Endothelial cell of umbilical vein (primary cell): Measurements from ENCODE around the gene TREX2. TPM values are rescaled to one million over a fixed set of nuclear protein-coding genes. Genes with fewer than 3 reads are reported as not detected.

Experiments used
- BruUV-seq: library from RNA; stranded (reverse); fragments of 400-500 nt; replicated peaks from 2 replicates; lab custom pipeline; 2021; lab: Mats Ljungman, UMichigan
- CTCF ChIA-PET: fragments of 300-600, 350-600 bp; sonication (Branson Sonifier 250); formaldehyde crosslinking; loops from one replicate; lab custom pipeline; 2021; ENCODE audit warnings: antibody characterized with exemption, inconsistent platforms; lab: Charles Lee
- POLR2A ChIA-PET: fragments of 300-600, 350-600 bp; sonication (Branson Sonifier 250); formaldehyde crosslinking; loops from one replicate; lab custom pipeline; 2021; ENCODE audit warnings: antibody characterized with exemption, inconsistent platforms; lab: Charles Lee
- DNase-seq: peaks from one replicate; pipeline ENCODE4 v3.0.0-alpha.2; 2011; ENCODE audit warnings: low read depth, low spot score
- FAIRE-seq: peaks from 2 replicates; lab custom pipeline; 2011; peaks lifted over from hg19 to GRCh38; lab: Jason Lieb, UNC
- H2AFZ ChIP-seq: 2 replicates; pipeline ENCODE4 v1.6.0; 2012; ENCODE audit warnings: low read depth, low read length, control low read depth, inconsistent platforms
- H3K27ac ChIP-seq: 2 replicates; pipeline ENCODE4 v1.5.1; 2011; ENCODE audit warnings: low read depth, mild to moderate bottlenecking, control low read depth, low read length, moderate library complexity; ENCODE audit not compliant: insufficient read depth
- H3K27me3 ChIP-seq, 2 experiments: 2 replicates each; pipeline versions ENCODE4 v1.6.0 to v1.6.1; 2011; ENCODE audit warnings: low read length in 2 of 2, mixed read lengths in 1 of 2; ENCODE audit not compliant: control insufficient read depth in 2 of 2, insufficient read depth in 2 of 2
- H3K36me3 ChIP-seq, 2 experiments: 2 replicates in 1 of 2; 3 replicates in 1 of 2; pipeline ENCODE4 v1.5.1; 2011; ENCODE audit warnings: low read length in 2 of 2, mild to moderate bottlenecking in 1 of 2, moderate library complexity in 1 of 2; ENCODE audit not compliant: control insufficient read depth in 2 of 2, insufficient read depth in 2 of 2; ENCODE audit errors: extremely low read depth in 1 of 2
- H3K4me1 ChIP-seq: 3 replicates; pipeline ENCODE4 v1.5.1; 2011; ENCODE audit warnings: mild to moderate bottlenecking, low read length; ENCODE audit not compliant: control insufficient read depth, insufficient read depth; ENCODE audit errors: extremely low read depth
- H3K4me2 ChIP-seq: 2 replicates; pipeline ENCODE4 v1.6.1; 2011; ENCODE audit warnings: low read length, control low read depth, mixed read lengths; ENCODE audit not compliant: insufficient read depth
- H3K4me3 ChIP-seq, 3 experiments: fragments of 200-600 bp in 1 of 3; sonication (generic), shearing (Covaris generic) in 1 of 3; replicated peaks in 1 of 3; 2 replicates each; pipeline ENCODE4 v1.5.1; 2011 to 2016; ENCODE audit warnings: control low read depth in 3 of 3, low read length in 3 of 3, mild to moderate bottlenecking in 2 of 3, inconsistent platforms in 1 of 3, low read depth in 1 of 3, moderate library complexity in 1 of 3; ENCODE audit not compliant: insufficient read depth in 1 of 3
- H3K79me2 ChIP-seq: 2 replicates; pipeline ENCODE4 v1.6.0; 2012; ENCODE audit warnings: low read length, inconsistent platforms; ENCODE audit not compliant: control insufficient read depth, insufficient read depth
- H3K9ac ChIP-seq: replicated peaks from 2 replicates; pipeline ENCODE3; 2011; ENCODE audit warnings: low read length, control low read depth; ENCODE audit not compliant: insufficient read depth; ENCODE audit errors: extremely low read depth
- H3K9me1 ChIP-seq: replicated peaks from 3 replicates; pipeline ENCODE4 v1.6.0; 2011; ENCODE audit warnings: mild to moderate bottlenecking, low read length; ENCODE audit not compliant: control insufficient read depth, insufficient read depth; ENCODE audit errors: extremely low read depth
- H3K9me3 ChIP-seq: replicated peaks from 2 replicates; pipeline ENCODE4 v1.5.1; 2012; ENCODE audit warnings: low read length, inconsistent platforms; ENCODE audit not compliant: control insufficient read depth, insufficient read depth
- H4K20me1 ChIP-seq: replicated peaks from 2 replicates; pipeline ENCODE3; 2011; ENCODE audit warnings: mild to moderate bottlenecking, low read length; ENCODE audit not compliant: control insufficient read depth, insufficient read depth; ENCODE audit errors: extremely low read depth
- EZH2 ChIP-seq: IDR thresholded peaks from 2 replicates; pipeline ENCODE4 v1.6.1; 2012; ENCODE audit warnings: borderline replicate concordance, low read depth, mild to moderate bottlenecking, moderate library complexity, low read length, inconsistent platforms; ENCODE audit not compliant: severe bottlenecking
- FOS ChIP-seq: IDR thresholded peaks from 2 replicates; pipeline ENCODE4 v1.6.1; 2011; ENCODE audit warnings: mild to moderate bottlenecking, low read length, moderate library complexity, borderline replicate concordance; ENCODE audit not compliant: insufficient read depth
- GATA2 ChIP-seq: IDR thresholded peaks from 2 replicates; pipeline ENCODE4 v1.7.0; 2011; ENCODE audit warnings: low read depth, mild to moderate bottlenecking, moderate library complexity, mixed read lengths, low read length; ENCODE audit not compliant: insufficient read length, insufficient read depth
- JUN ChIP-seq: IDR thresholded peaks from 2 replicates; pipeline ENCODE4 v1.6.1; 2011; ENCODE audit warnings: borderline replicate concordance, low read depth; ENCODE audit not compliant: insufficient read length, insufficient read depth
- MYC ChIP-seq: IDR thresholded peaks from one replicate; pipeline ENCODE4 v1.6.1; 2011; ENCODE audit warnings: mild to moderate bottlenecking, low read depth, low read length
- POLR2A ChIP-seq: IDR thresholded peaks from 2 replicates; pipeline ENCODE4 v1.6.1; 2012; ENCODE audit warnings: low read depth, mild to moderate bottlenecking, control low read depth, low read length
- POLR2AphosphoS5 ChIP-seq: IDR thresholded peaks from 2 replicates; pipeline ENCODE4 v1.6.1; 2012; ENCODE audit warnings: low read depth, mild to moderate bottlenecking, control low read depth, low read length, moderate library complexity; ENCODE audit not compliant: insufficient read depth
- dilution Hi-C: fragments of 300-500 bp; cut with MboI; formaldehyde crosslinking; loops from one replicate; pipeline ENCODE4 v1.15.0; 2019; ENCODE audit warnings: low sequenced_read_pairs; ENCODE audit not compliant: extremely low pct_ligation_motif_present
- intact Hi-C: fragments of 100-400 bp; cut with micrococcal nuclease; formaldehyde crosslinking; loops from one replicate; pipeline ENCODE4 v1.10.0; 2022
- polyA plus RNA-seq, 4 experiments: library from polyadenylated mRNA; depleted of rRNA in 3 of 4; stranded (reverse) in 3 of 4; unstranded in 1 of 4; fragments of >200 nt; gene quantifications; 2 replicates each; pipeline versions ENCODE4 v1.2.1 to v1.2.3, GENCODE V29; 2011 to 2012; ENCODE audit warnings: missing spikeins in 1 of 4
- total RNA-seq: library from RNA; stranded (reverse); gene quantifications from 2 replicates; pipeline ENCODE4 v1.2.3, GENCODE V29; 2021
- TF ChIP-seq, protein P1 (sequence below), 2 donors: IDR thresholded peaks; 1 replicate in 1 of 2; 2 replicates in 1 of 2; pipeline ENCODE4 v1.5.1; 2011; ENCODE audit warnings: low read length in 2 of 2, mild to moderate bottlenecking in 2 of 2, moderate library complexity in 2 of 2, control low read depth in 1 of 2, inconsistent platforms in 1 of 2, low read depth in 1 of 2; ENCODE audit not compliant: insufficient read depth in 1 of 2; ENCODE audit errors: extremely low read depth in 1 of 2
- TF ChIP-seq, protein P2 (sequence below): IDR thresholded peaks from 2 replicates; pipeline ENCODE4 v1.6.1; 2011; ENCODE audit not compliant: insufficient read depth, insufficient read length

The TREX2 gene
- total and polyA plus RNA-seq, 2 donors (not counting 3 experiments of a cell fraction or from before 2014, with no cell fraction given), result 0.82 to 0.99 TPM

DNA sequence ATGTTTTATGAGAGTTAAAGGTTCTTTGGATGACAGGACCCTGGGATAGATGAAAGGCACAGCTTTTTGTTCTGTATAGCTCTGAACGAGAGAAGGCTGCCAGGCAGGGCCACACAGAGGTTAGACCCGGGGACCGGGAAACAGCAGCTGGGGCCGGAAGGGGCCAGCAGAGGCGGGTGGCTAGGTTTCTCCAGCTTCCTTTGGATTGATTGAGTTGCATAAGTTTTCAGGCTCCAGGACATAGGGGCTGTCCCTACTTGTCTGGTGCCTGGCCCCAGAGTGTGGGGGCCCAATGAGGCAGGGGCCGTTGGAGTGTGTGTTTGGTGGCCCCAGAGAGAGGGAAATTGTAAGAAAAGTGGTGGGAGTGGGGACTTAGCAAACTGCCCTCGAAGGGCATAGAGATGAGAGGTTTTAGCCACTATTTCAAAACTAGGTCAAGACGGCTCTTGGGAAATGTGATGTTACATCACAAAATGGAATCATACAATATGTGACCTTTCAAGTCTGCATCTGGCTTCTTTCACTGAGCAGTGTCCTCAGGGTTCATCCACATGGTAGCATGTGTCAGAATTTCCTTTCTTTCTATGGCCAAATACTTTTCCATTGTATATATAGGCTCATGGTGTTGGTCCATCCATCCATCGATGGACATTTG, 30.9 kb downstream of the TREX2 start:
- ChIA-PET POLR2A (no interaction called here), CTCF (no interaction called here)
- peaks cover 6% of the 10 kb centered on the region for H3K4me1 ChIP-seq
- intact Hi-C loops (no loop called here), dilution Hi-C loops (no loop called here)
- no peak overlapping the region for H3K27ac ChIP-seq
- H3K79me2 ChIP-seq, result no peaks in the 10 kb centered on the region
- H3K9me3 ChIP-seq, result no peaks in the 10 kb centered on the region
- H2AFZ ChIP-seq, result no peak overlapping the region
- DNase-seq, result no peak
- no peaks in the 10 kb centered on the region for H3K27me3 ChIP-seq
- TF ChIP-seq, protein P1, sequence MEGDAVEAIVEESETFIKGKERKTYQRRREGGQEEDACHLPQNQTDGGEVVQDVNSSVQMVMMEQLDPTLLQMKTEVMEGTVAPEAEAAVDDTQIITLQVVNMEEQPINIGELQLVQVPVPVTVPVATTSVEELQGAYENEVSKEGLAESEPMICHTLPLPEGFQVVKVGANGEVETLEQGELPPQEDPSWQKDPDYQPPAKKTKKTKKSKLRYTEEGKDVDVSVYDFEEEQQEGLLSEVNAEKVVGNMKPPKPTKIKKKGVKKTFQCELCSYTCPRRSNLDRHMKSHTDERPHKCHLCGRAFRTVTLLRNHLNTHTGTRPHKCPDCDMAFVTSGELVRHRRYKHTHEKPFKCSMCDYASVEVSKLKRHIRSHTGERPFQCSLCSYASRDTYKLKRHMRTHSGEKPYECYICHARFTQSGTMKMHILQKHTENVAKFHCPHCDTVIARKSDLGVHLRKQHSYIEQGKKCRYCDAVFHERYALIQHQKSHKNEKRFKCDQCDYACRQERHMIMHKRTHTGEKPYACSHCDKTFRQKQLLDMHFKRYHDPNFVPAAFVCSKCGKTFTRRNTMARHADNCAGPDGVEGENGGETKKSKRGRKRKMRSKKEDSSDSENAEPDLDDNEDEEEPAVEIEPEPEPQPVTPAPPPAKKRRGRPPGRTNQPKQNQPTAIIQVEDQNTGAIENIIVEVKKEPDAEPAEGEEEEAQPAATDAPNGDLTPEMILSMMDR (IDR thresholded peaks at IDR 0.05; ENCODE audit: extremely low read depth in 1 of 2, insufficient read depth in 1 of 2, low read depth in 1 of 2, low read length in 2 of 2), result no peak
- TF ChIP-seq FOS (no peak), EZH2 (no peak), POLR2A (no peak), POLR2AphosphoS5 (no peak)
- H3K36me3 ChIP-seq, result no peaks in the 10 kb centered on the region
- H3K9me1 ChIP-seq, result no peaks in the 10 kb centered on the region
- no peak overlapping the region for H3K9ac ChIP-seq
- no peak overlapping the region for H3K4me2 ChIP-seq
- no peaks in the 10 kb centered on the region for H4K20me1 ChIP-seq
- no peak for FAIRE-seq
- H3K4me3 ChIP-seq, result no peak overlapping the region
- BruUV-seq, result no TSS peak

DNA sequence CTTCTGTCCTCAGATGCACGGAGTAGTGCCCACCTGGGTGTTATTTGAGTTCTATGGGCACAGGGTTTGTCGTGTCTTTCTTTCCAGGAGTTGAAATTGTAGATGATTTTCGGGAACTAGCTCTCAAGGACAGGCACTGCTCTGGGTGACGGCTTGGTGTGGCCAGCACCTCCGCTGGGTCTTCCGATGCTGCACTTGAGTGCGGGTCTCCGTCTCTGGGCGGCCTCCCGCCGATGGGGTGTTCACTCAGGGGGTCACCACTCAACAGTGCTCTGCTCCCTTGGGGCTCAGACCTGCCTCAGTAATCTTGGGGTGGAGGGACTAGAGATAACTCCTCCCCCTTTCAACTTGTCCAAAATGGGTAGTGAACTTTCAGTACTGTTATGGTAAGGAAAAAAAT, 32.1 kb downstream of the TREX2 start:
- DNase-seq (no peak), FAIRE-seq (no peak)
- dilution Hi-C loops (no loop called here), intact Hi-C loops (no loop called here)
- TF ChIP-seq MYC (no peak), POLR2A (no peak), POLR2AphosphoS5 (no peak), EZH2 (no peak), GATA2 (no peak), JUN (no peak), FOS (no peak)
- TF ChIP-seq, protein P2, sequence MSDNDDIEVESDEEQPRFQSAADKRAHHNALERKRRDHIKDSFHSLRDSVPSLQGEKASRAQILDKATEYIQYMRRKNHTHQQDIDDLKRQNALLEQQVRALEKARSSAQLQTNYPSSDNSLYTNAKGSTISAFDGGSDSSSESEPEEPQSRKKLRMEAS, result no peak
- TF ChIP-seq, protein P1 (IDR thresholded peaks at IDR 0.05; ENCODE audit: extremely low read depth in 1 of 2, insufficient read depth in 1 of 2, low read depth in 1 of 2, low read length in 2 of 2), result no peak
- Histone ChIP-seq H3K27me3 (no peaks in the 10 kb centered on the region), H3K4me3 (no peak overlapping the region), H3K4me1 (peaks cover 6% of the 10 kb centered on the region), H3K27ac (no peak overlapping the region), H2AFZ (no peak overlapping the region), H4K20me1 (no peaks in the 10 kb centered on the region), H3K9me1 (no peaks in the 10 kb centered on the region), H3K9ac (no peak overlapping the region), H3K9me3 (no peaks in the 10 kb centered on the region), H3K36me3 (no peaks in the 10 kb centered on the region), H3K79me2 (no peaks in the 10 kb centered on the region), H3K4me2 (no peak overlapping the region)
- no TSS peak for BruUV-seq
- CTCF ChIA-PET, result interaction anchor here (1.4 kb wide), 1 partner anchor 472 kb away, joined by 3 read pairs; no protein-coding TSS in a partner anchor
- POLR2A ChIA-PET, result no interaction called here
